Rectal smooth muscle tissue (tissue), 1 donor: ENCODE measurements around the gene C17orf58.
"Not testable (repeated sequence)": the region's sequence is repeated elsewhere in the genome, so short reads cannot be mapped to it uniquely, and the experiment has no call there.

Source experiments
- H3K27ac ChIP-seq: one replicate; pipeline ENCODE4 v1.7.0; 2013; ENCODE audit warnings: low read depth, low read length, inconsistent platforms
- H3K27me3 ChIP-seq: one replicate; pipeline ENCODE4 v1.7.0; 2013; ENCODE audit warnings: low read length; ENCODE audit not compliant: control insufficient read depth, insufficient read depth
- H3K36me3 ChIP-seq: one replicate; pipeline ENCODE4 v1.7.0; 2013; ENCODE audit warnings: low read length; ENCODE audit not compliant: control insufficient read depth, insufficient read depth
- H3K4me1 ChIP-seq: one replicate; pipeline ENCODE4 v1.7.0; 2013; ENCODE audit warnings: low read length; ENCODE audit not compliant: control insufficient read depth, insufficient read depth
- H3K4me3 ChIP-seq: one replicate; pipeline ENCODE4 v1.7.0; 2013; ENCODE audit warnings: low read length
- H3K9ac ChIP-seq: one replicate; pipeline ENCODE4 v1.7.0; 2013; ENCODE audit warnings: low read length

Gene C17orf58

DNA sequence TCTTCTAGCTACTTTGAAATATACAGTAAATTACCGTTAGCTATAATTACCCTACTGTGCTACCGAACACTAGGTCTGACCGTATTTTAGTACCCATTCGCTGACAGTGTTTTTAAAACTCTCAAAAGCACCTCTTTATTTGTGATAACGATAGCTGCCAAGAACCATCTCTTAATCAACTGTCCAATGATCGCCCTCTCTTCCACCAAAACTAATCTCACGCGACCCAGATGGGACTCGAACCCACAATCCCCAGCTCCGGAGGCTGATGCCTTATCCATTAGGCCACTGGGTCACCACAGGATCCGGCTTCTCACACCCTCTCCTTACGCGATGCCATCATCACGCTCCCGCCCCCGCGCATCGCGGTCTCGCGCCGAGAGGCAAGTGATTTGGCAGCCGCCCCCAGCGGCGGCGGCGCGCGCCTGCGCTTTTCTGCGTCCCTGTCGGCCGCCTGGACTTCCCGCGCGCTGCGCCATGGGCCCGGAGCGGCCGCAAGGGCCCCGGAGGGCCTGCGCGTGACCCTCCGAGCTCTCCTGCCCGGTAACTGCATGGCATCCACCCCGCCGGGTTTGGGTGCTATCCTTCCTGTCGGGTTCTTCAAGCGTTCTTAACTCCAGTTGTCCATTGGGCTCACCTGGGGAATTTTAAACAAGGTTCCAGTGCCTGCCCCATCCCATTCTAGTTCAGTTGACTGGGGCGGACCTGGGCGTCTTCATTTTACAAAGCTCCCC, 23.6 kb upstream of the C17orf58 start:
- no peaks in the 10 kb centered on the region for H3K27me3 ChIP-seq
- H3K36me3 ChIP-seq = no peaks in the 10 kb centered on the region
- peak overlapping the region; percentile 87 for H3K27ac ChIP-seq
- peak overlapping the region; percentile 55 for H3K9ac ChIP-seq
- H3K4me3 ChIP-seq = peak overlapping the region; percentile 75
- H3K4me1 ChIP-seq = peaks cover 2% of the 10 kb centered on the region

DNA sequence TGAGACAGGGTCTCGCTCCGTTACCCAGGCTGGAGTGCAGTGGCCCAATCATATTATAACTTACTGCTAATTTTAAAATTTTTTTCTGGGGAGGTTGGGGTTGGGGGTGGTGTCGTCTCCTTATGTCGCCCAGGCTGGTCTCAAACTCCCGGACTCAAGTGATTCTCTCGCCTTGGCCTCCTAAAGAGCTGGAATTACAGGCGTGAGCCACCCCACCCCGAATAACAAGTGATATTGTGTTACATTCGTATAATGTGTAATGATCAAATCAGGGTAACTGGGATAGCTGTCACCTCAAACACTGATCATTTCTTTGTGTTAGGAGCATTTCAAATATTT, 23.0 kb upstream of the C17orf58 start:
- H3K27me3 ChIP-seq = no peaks in the 10 kb centered on the region
- H3K27ac ChIP-seq = peak overlapping the region; percentile 51
- H3K4me1 ChIP-seq = peaks cover 2% of the 10 kb centered on the region
- no peaks in the 10 kb centered on the region for H3K36me3 ChIP-seq
- no peak overlapping the region for H3K9ac ChIP-seq
- no peak overlapping the region for H3K4me3 ChIP-seq

DNA sequence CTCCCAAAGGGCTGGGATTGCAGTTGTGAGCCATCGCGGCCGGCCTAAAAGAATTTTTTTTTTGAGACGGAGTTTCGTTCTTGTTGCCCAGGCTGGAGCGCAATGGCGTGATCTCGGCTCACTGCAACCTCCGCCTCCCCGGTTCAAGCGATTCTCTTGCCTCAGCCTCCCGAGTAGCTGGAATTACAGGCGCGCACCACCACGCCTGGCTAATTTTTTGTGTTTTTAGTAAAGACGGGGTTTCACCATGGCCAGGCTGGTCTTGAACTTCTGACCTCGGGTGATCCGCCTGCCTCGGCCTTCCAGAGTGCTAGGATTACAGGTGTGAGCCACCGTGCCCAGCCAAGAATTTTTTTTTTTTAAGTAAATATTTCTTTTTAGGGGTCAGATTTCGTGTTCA, 22.2 kb upstream of the C17orf58 start:
- not testable (repeated sequence) for H3K36me3 ChIP-seq, H3K27ac ChIP-seq, H3K27me3 ChIP-seq, H3K4me3 ChIP-seq, H3K4me1 ChIP-seq, H3K9ac ChIP-seq

DNA sequence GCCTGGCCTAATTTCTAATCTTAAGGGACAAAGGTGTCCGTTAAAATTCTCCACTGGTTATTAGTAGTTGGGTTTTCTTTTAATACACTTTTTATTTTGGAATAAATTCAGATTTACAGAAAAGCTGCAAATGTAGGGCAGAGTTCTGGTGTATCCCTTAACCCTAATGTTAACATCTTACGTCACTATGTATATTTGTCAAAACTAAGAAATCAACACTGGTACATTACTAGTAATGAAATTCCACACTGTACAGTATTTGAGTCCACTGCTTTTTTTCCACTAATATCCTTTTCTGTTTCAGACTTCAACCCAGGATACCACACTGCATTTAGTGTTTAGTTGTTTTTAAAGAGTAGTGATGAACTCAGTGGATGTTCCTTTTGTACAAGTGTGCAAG, 20.6 kb upstream of the C17orf58 start:
- Histone ChIP-seq H3K36me3 (no peaks in the 10 kb centered on the region), H3K27ac (no peak overlapping the region)

DNA sequence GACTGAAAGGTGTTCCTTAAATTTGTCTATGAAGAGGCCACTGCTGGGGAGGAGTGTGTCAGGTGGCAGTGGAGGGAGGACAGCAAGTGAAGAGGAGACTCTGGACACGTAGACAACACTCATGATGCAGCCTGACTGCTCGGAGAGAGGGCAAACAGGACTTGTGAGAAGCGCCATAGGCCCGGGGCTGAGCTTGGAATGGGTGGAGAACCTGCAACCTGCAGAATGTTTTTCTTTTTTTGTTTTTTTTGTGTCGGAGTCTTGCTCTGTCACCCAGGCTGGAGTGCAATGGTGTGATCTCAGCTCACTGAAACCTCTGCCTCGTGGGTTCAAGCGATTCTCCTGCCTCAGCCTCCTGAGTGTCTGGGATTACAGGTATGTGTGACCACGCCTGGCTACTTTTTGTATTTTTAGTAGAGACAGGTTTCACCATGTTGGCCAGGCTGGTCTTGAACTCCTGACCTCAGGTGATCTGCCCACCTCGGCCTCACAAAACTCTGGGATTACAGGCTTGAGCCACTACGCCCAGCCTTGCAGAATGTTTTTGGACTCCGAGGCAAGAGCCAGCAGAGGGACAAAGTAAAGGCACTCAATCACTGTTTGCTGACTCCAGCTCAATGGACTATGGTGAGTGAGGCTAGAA, 18.9 kb upstream of the C17orf58 start:
- Histone ChIP-seq H3K27ac (no peak overlapping the region), H3K4me1 (no peaks in the 10 kb centered on the region), H3K36me3 (no peaks in the 10 kb centered on the region), H3K27me3 (no peaks in the 10 kb centered on the region), H3K4me3 (no peak overlapping the region), H3K9ac (no peak overlapping the region)

More for the DNA sequence above, 20.6 kb upstream of the C17orf58 start:
- Histone ChIP-seq H3K9ac (no peak overlapping the region), H3K4me1 (peaks cover 2% of the 10 kb centered on the region), H3K4me3 (no peak overlapping the region), H3K27me3 (no peaks in the 10 kb centered on the region)

DNA sequence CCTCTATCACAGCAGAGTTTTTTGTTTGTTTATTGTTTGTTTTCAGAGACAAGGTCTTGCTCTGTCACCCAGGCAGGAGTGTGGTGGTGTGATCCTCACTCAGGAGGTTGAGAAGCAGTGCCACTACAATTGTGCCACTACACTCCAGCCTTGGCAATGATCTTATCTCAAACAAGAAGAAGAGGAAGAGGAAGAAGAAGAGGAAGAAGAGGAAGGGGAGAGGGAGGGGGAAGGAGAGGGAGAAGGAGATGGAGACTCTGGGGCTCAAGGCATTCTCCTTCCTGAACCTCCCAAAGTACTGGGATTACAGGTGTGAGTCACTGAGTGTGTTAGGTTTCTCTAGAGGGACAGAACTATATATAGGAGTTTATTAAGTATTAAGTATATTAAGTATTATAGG, 17.1 kb upstream of the C17orf58 start:
- Histone ChIP-seq H3K4me3 (no peak overlapping the region), H3K27ac (no peak overlapping the region), H3K4me1 (no peaks in the 10 kb centered on the region), H3K27me3 (no peaks in the 10 kb centered on the region), H3K36me3 (no peaks in the 10 kb centered on the region), H3K9ac (no peak overlapping the region)

DNA sequence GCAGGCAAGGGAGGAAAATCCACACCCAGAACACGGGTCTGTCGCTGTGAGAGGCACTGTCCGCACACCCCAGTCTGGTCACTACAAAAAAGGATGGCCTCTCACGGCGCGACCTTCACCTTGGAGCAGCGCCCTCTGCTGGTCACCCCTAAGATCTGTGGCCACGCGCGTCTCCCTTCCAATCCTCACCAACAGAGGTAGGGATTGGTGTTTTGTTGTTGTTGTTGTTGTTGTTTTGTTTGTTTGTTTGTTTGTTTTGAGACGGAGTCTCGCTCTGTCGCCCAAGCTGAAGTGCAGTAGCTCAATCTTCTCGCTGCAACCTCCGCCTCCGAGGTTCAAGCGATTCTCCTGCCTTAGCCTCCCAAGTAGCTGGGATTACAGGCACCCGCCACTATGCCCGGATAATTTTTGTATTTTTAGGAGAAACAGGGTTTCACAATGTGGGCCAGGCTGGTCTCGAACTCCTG, 15.0 kb upstream of the C17orf58 start:
- Histone ChIP-seq H3K9ac (no peak overlapping the region), H3K4me1 (no peaks in the 10 kb centered on the region), H3K27ac (no peak overlapping the region), H3K27me3 (no peaks in the 10 kb centered on the region), H3K36me3 (no peaks in the 10 kb centered on the region), H3K4me3 (no peak overlapping the region)

DNA sequence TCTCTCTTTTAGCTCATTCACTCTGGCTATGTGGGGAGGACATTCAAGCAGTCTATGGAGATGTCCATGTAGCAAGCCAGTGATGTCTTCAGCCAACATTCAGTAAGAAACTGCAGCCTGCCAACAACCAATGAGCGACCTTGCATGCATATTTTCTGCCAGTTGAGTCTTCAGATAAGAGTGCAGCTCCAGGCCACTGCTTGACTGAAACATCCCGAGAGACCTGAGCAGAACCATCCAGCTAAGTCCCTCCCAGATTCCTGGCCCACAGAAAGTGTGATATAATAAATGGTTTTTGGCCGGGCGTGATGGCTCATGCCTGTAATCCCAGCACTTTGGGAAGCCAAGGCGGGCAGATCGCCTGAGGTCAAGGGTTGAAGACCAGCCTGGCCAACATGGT, 10.5 kb upstream of the C17orf58 start:
- Histone ChIP-seq H3K36me3 (no peaks in the 10 kb centered on the region), H3K9ac (no peak overlapping the region), H3K4me3 (no peak overlapping the region), H3K27me3 (no peaks in the 10 kb centered on the region), H3K27ac (no peak overlapping the region), H3K4me1 (no peaks in the 10 kb centered on the region)

DNA sequence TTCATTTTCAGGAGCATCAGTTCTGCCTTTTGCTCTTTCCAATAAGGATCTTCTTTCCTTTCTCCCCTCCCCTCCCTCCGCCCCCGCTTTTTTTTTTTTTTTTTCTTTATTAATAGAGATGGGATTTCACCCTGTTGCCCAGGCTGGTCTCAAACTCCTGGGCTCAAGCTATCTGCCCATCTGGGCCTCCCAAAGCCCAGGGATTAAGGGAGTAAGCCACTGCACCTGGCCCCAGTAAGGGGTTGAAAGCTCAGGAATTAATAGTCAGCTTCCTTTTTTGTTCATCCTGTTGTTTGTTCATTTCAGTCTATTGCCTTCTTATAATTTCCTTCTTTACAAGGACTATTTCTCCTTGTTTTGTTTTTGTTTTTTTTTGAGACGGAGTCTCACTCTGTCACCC, 7.9 kb upstream of the C17orf58 start:
- H3K4me1 ChIP-seq = no peaks in the 10 kb centered on the region
- no peaks in the 10 kb centered on the region for H3K27me3 ChIP-seq
- no peak overlapping the region for H3K9ac ChIP-seq
- H3K36me3 ChIP-seq = no peaks in the 10 kb centered on the region
- no peak overlapping the region for H3K4me3 ChIP-seq
- no peak overlapping the region for H3K27ac ChIP-seq

DNA sequence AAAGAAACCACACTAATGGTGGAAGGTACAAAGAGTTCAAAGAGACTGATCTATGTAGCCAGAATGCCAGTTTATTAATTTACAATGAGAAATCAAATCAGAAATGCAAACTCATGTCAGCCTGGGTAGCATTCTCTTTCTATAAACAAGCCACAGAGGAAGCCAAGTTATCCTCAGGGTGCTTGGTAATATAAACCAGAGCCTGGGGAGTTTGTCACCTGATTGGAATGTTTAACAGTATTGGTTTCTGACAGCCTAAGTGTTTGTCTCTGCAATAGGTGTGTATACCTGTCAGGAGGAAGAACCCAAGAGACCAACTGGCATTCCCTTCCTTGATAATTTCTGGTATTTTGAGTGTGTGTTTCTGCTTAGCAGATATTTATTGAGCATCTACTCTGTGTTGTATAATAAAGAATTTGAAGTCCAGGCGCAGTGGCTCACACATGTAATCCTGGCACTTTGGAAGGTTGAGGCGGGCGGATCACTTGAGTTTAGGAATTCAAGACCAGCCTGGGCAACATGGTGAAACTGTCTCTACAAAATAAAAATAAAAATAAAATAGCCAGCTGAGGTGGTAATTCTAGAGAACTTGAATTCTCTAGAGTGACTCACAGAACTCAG, 3.1 kb upstream of the C17orf58 start:
- H3K27ac ChIP-seq = no peak overlapping the region
- H3K36me3 ChIP-seq = no peaks in the 10 kb centered on the region
- H3K4me3 ChIP-seq = no peak overlapping the region
- H3K4me1 ChIP-seq = peaks cover 8% of the 10 kb centered on the region
- no peaks in the 10 kb centered on the region for H3K27me3 ChIP-seq
- H3K9ac ChIP-seq = no peak overlapping the region

DNA sequence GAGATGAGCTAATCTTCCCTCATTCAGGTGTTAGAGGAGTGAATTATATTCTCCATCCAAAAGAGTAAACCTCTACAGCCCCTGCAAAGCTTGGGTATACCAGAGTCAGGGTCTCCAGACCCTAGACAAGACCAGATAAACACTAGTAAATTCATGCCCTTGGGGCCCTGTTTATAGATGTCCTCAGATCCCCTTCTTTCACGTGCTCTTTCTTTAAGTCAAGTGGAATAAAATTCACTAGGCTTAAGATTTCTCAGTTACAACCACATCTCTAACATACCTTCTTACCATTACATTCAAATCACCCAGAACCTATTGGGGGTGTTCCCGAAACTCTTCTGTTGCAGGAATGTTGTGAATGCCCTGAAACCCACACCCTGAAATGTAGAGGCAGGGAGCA, 2.2 kb upstream of the C17orf58 start:
- no peaks in the 10 kb centered on the region for H3K27me3 ChIP-seq
- H3K4me1 ChIP-seq = peaks cover 8% of the 10 kb centered on the region

DNA sequence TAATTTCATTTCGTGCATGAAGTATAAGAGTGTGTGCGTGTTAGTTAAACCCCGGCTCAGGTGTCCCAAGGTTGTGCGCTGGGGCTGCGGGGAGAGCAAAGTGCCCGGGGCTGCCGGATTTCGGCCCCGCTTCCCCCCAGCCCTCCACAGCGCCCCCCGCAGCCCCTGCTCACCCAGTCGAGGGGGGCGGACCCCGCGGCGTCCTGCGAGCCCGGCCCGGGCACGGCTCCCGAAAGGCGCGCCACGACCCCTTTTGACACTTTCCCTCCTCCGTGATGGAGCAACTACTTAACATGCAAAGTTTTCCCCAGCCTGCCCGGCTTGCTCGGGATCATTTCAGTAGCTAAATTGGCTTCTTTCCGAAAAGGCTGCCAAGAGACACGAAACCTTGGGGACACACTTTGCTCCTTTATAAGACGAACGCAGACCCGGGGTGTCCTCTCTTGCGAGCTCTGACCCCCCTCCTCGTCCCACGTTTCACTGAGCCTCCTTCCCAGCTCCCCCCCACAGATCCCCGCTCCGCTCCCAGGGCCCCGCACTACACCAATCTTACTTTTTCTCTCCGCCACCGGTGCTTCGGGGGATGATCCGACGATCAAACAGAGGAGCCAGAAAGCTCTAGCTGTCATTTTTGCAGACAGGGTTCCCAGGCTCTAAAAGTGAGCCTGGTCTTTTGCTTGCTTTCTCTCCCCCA, 552 bp downstream of the C17orf58 start:
- no peaks in the 10 kb centered on the region for H3K27me3 ChIP-seq
- peaks cover 8% of the 10 kb centered on the region for H3K4me1 ChIP-seq
- H3K9ac ChIP-seq = no peak overlapping the region
- H3K36me3 ChIP-seq = no peaks in the 10 kb centered on the region
- no peak overlapping the region for H3K27ac ChIP-seq
- peak overlapping the region; percentile 79 for H3K4me3 ChIP-seq

More for the DNA sequence above, 2.2 kb upstream of the C17orf58 start:
- no peak overlapping the region for H3K9ac ChIP-seq
- no peak overlapping the region for H3K4me3 ChIP-seq
- no peak overlapping the region for H3K27ac ChIP-seq
- H3K36me3 ChIP-seq = no peaks in the 10 kb centered on the region
